Endodermal cell (in vitro differentiated cells): Measurements from ENCODE around the gene DOCK10. TPM values are rescaled to one million over a fixed set of nuclear protein-coding genes. Genes with fewer than 3 reads are reported as not detected.

Source experiments
- DNase-seq: peaks from one replicate; pipeline ENCODE4 v3.0.0-alpha.2; 2017
- H3K27ac ChIP-seq: 2 replicates; pipeline ENCODE4 v1.5.1; 2013; ENCODE audit warnings: mild to moderate bottlenecking, low read depth, low read length, moderate library complexity
- H3K27me3 ChIP-seq: 2 replicates; pipeline ENCODE4 v1.6.1; 2013; ENCODE audit warnings: mild to moderate bottlenecking, low read length, moderate library complexity; ENCODE audit not compliant: insufficient read depth, control insufficient read depth, poor library complexity, severe bottlenecking
- H3K36me3 ChIP-seq: 2 replicates; pipeline ENCODE4 v1.7.0; 2013; ENCODE audit warnings: mild to moderate bottlenecking, low read length, moderate library complexity; ENCODE audit not compliant: control insufficient read depth, insufficient read depth
- H3K4me1 ChIP-seq: one replicate; pipeline ENCODE4 v1.7.0; 2013; ENCODE audit warnings: low read length; ENCODE audit not compliant: control insufficient read depth, insufficient read depth
- H3K4me3 ChIP-seq: 2 replicates; pipeline ENCODE4 v1.5.1; 2013; ENCODE audit warnings: mild to moderate bottlenecking, low read length, moderate library complexity
- H3K9ac ChIP-seq: 2 replicates; pipeline ENCODE4 v1.6.1; 2013; ENCODE audit warnings: mild to moderate bottlenecking, low read length, moderate library complexity; ENCODE audit not compliant: poor library complexity, severe bottlenecking; ENCODE audit errors: extremely low read depth
- H3K9me3 ChIP-seq: 2 replicates; pipeline ENCODE4 v1.6.1; 2013; ENCODE audit warnings: mild to moderate bottlenecking, low read length, moderate library complexity; ENCODE audit not compliant: control insufficient read depth
- H3K27ac Mint-ChIP-seq: 2 replicates; pipeline ENCODE4 v1.8.0; 2020; ENCODE audit warnings: mixed read lengths
- H3K27me3 Mint-ChIP-seq: 2 replicates; pipeline ENCODE4 v1.8.0; 2021; ENCODE audit warnings: mild to moderate bottlenecking, mixed read lengths; ENCODE audit not compliant: insufficient read depth
- H3K36me3 Mint-ChIP-seq: 2 replicates; pipeline ENCODE4 v1.8.0; 2020; ENCODE audit warnings: low read depth, mixed read lengths
- H3K4me1 Mint-ChIP-seq: 2 replicates; pipeline ENCODE4 v1.8.0; 2020; ENCODE audit warnings: mixed read lengths
- H3K4me3 Mint-ChIP-seq: 2 replicates; pipeline ENCODE4 v1.8.0; 2020; ENCODE audit warnings: mild to moderate bottlenecking, moderate library complexity, mixed read lengths
- H3K9me3 Mint-ChIP-seq: 2 replicates; pipeline ENCODE4 v1.8.0; 2020; ENCODE audit warnings: mild to moderate bottlenecking, mixed read lengths
- CTCF ChIP-seq: fragments of 200-600 bp; sonication (generic); conservative IDR thresholded peaks from 2 replicates; pipeline ENCODE4 v1.5.0; 2021; ENCODE audit warnings: antibody characterized with exemption, mild to moderate bottlenecking
- WGBS, 2 experiments: methylation state at CpG; one replicate each; pipeline versions ENCODE4 v1.1.5 to v1.1.7; 2013; ENCODE audit warnings: missing lambda C conversion rate in 2 of 2, mixed read lengths in 1 of 2; ENCODE audit not compliant: insufficient coverage in 1 of 2, insufficient read length in 1 of 2; 5-methylcytosine and 5-hydroxymethylcytosine counted together
- total RNA-seq, 2 donors: library from RNA; stranded (reverse); fragmentation: NEBNext Ultra II Directional in 1 of 2; extraction: Animal tissue kit (Norgen Biotek cat#: 25700) in 1 of 2; gene quantifications; 2 replicates in 1 of 2; 3 replicates in 1 of 2; pipeline ENCODE4 v1.2.1, GENCODE V29; 2021

Gene DOCK10
- total RNA-seq, 2 donors from 2014 or later: 0.44 to 1.4 TPM

- peak overlapping the region; percentile 96 for H3K27ac ChIP-seq
- no peaks in the 10 kb centered on the region for H3K27me3 ChIP-seq
- H3K27me3 Mint-ChIP-seq: no peaks in the 10 kb centered on the region
- H3K9ac ChIP-seq: no peak overlapping the region
- 77% methylated on average over 1 of the region's 1 CpG; no CpG with 5 or more reads in 1 of the 2 experiments for WGBS, 2 experiments
- no peaks in the 10 kb centered on the region for H3K9me3 ChIP-seq
- peaks cover 4% of the 10 kb centered on the region for H3K4me1 Mint-ChIP-seq
- DNase-seq: no peak
- no peak overlapping the region for H3K4me3 Mint-ChIP-seq
- H3K27ac Mint-ChIP-seq: no peak overlapping the region
- no peaks in the 10 kb centered on the region for H3K36me3 ChIP-seq
- H3K9me3 Mint-ChIP-seq: no peaks in the 10 kb centered on the region
- peaks cover 6% of the 10 kb centered on the region for H3K4me1 ChIP-seq
- no peak overlapping the region for H3K4me3 ChIP-seq
- no peaks in the 10 kb centered on the region for H3K36me3 Mint-ChIP-seq
- TF ChIP-seq CTCF: no peak
These were observed 131.7 kb downstream of the DOCK10 start for GRCh38 chr2:224910574-224910925.

GRCh38 chr2:224909885-224910573 is 132.2 kb downstream of the DOCK10 start:
- H3K27ac ChIP-seq: peak overlapping the region; percentile 96
- no peak overlapping the region for H3K4me3 ChIP-seq
- H3K9me3 ChIP-seq: no peaks in the 10 kb centered on the region
- DNase-seq: no peak
- no peaks in the 10 kb centered on the region for H3K9me3 Mint-ChIP-seq
- H3K4me1 Mint-ChIP-seq: peaks cover 4% of the 10 kb centered on the region
- no peaks in the 10 kb centered on the region for H3K36me3 ChIP-seq
- H3K27me3 ChIP-seq: no peaks in the 10 kb centered on the region
- no peaks in the 10 kb centered on the region for H3K27me3 Mint-ChIP-seq
- 67 to 79% methylated on average over 1 to 5 of the region's 5 CpGs for WGBS, 2 experiments
- no peaks in the 10 kb centered on the region for H3K36me3 Mint-ChIP-seq
- H3K27ac Mint-ChIP-seq: no peak overlapping the region
- H3K4me1 ChIP-seq: peaks cover 6% of the 10 kb centered on the region
- H3K9ac ChIP-seq: no peak overlapping the region
- TF ChIP-seq CTCF: no peak
- H3K4me3 Mint-ChIP-seq: no peak overlapping the region

GRCh38 chr2:224908818-224909217 is 133.4 kb downstream of the DOCK10 start:
- no peaks in the 10 kb centered on the region for H3K9me3 Mint-ChIP-seq
- no peak overlapping the region for H3K4me3 Mint-ChIP-seq
- H3K27ac ChIP-seq: peak overlapping the region; percentile 96
- H3K4me3 ChIP-seq: no peak overlapping the region
- 86 to 88% methylated on average over 1 of the region's 2 CpGs for WGBS, 2 experiments
- H3K27ac Mint-ChIP-seq: no peak overlapping the region
- H3K27me3 Mint-ChIP-seq: no peaks in the 10 kb centered on the region
- H3K4me1 ChIP-seq: peaks cover 6% of the 10 kb centered on the region
- H3K27me3 ChIP-seq: no peaks in the 10 kb centered on the region
- no peaks in the 10 kb centered on the region for H3K36me3 ChIP-seq
- no peaks in the 10 kb centered on the region for H3K9me3 ChIP-seq
- no peak for TF ChIP-seq CTCF
- H3K36me3 Mint-ChIP-seq: no peaks in the 10 kb centered on the region
- H3K9ac ChIP-seq: no peak overlapping the region
- no peak for DNase-seq
- peaks cover 4% of the 10 kb centered on the region for H3K4me1 Mint-ChIP-seq
